Pons (tissue), 1 donor: Measurements from ENCODE around the gene RFLNA.
"Not testable (repeated sequence)": the region's sequence is repeated elsewhere in the genome, so short reads cannot be mapped to it uniquely, and the experiment has no call there.

Experiments
- DNase-seq: peaks from one replicate; pipeline ENCODE4 v3.0.0-alpha.2; 2016; ENCODE audit warnings: low spot score

The RFLNA gene

DNA sequence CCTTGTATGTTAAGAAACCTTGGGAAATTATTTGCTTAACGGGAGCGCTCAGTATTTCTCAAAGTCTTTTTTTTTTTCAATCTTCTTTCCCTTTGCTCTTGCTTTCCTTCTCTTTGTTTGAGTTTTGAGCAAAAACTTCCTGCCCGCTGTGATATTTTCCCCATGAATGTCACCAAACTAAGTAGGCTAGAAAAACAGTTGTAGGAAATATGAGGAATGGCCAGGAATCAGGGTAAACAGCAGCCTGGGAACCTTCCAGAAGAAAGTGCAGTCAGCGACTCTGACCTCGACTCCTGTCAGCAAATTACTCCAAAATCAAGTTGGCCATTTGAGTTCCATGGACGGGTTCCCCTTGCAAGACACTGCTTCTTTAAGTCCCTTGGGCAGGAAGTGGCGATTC is 11.6 kb upstream of the RFLNA start:
- no peak for DNase-seq

GRCh38 chr12:124284368-124284767 is 10.5 kb upstream of the RFLNA start:
- no peak for DNase-seq

DNA sequence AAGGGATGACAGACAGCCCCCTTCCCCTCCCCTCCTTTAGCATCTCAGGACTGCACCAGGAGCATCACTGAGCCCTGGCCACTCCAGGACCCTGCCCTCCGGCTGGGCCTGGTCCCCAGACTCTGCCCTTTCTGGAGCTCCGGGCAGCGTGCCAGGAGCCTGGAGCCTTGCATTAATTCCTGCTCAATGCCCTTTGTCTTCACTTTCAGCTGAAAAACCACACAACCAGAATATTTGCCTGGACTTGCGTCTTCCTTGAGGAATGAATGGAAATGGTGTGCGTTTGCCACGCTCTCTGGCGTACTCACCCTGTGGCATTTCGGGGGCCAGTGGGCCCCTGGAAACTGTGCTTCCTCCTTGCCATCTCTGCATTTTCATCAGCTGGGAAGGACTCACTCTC is 8.5 kb upstream of the RFLNA start:
- DNase-seq: peak; percentile 46

- DNase-seq: no peak
Observed at GRCh38 chr12:124286971-124287370, 7.9 kb upstream of the RFLNA start.

GRCh38 chr12:124289634-124290600 is 5.0 kb upstream of the RFLNA start:
- DNase-seq: peak; percentile 56

DNA sequence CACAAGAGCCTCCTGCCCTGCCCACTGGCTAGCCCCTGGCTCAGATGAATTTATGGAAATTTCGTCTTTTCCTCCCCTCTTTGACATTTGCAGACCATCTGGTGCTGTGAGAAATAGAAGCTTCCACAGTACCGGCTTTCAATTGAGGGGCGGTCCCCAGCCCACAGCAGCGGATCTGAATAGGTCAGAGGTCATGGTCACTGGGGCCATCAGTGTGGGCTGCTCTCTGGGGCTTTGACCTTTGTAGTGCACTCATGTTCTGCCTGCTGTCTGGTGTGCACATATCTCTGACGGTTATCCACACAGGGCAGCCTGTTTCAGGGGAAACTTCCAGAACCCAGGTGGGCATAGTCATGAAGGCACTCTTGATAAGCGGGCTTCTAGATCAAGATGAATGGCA is 2.5 kb upstream of the RFLNA start:
- no peak for DNase-seq

- no peak for DNase-seq
Observed at GRCh38 chr12:124293286-124294003, 1.4 kb upstream of the RFLNA start.

- DNase-seq: no peak
Observed at GRCh38 chr12:124295431-124296058, 652 bp downstream of the RFLNA start.

GRCh38 chr12:124296295-124296915 is 1.5 kb downstream of the RFLNA start:
- no peak for DNase-seq

- DNase-seq: no peak
Observed at GRCh38 chr12:124296916-124297351, 2.0 kb downstream of the RFLNA start.

- DNase-seq: no peak
Observed at GRCh38 chr12:124297389-124297788, 2.5 kb downstream of the RFLNA start.

DNA sequence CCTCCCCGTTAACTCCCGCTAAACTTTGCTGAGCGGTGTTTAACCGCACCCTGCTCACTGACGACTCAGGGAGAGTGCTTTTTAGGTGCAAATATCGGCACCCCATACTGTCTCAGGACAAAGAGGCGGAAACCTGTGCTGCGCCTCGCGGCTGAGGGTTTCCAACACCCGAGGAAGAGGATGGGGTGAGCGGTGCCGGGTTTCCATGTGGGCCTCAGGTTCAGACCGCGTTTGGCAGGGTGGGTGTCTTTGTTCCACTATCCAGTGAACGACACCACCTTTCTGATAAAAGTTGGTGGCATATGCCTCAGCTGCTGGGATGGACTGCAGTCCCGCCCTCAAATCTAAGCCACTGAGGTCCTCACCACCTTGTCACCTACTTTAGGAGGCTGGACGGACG is 3.0 kb downstream of the RFLNA start:
- no peak for DNase-seq

- no peak for DNase-seq
Observed at GRCh38 chr12:124298685-124299410, 4.0 kb downstream of the RFLNA start.

DNA sequence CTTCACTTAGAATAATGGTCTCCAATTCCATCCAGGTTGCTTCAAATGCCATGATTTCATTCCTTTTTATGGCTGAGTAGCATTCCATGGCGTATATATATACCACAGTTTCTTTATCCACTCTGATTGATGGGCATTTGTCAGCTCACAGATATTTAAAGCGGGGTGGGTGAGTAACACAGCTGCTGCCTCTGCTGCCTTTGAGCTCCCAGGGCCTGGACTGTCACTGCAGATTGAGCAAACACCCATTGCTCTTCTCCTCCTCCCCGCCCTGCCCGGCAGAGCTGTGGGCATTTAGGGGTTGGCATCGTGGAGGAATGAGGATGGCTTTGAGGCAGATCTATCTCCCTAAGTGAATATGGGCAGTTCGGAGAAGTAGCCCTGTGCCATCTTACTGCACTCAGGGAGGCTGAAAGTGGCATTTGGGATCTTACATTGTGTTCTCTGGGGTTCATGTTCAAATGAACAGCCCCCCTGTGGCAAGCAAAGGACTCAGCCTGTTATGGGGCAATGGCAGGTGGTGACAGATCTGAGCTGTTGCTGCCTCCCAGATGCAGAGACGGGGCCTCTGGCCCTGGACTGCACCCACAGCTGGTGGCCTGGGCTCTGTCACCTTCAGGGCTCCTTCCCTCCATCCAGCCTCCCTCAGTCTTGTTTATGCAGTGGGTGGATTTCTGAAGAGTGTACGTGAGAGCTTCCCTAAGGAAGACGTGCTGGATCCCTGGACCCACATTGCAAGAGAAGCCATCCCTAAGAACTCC is 4.9 kb downstream of the RFLNA start:
- no peak for DNase-seq

DNA sequence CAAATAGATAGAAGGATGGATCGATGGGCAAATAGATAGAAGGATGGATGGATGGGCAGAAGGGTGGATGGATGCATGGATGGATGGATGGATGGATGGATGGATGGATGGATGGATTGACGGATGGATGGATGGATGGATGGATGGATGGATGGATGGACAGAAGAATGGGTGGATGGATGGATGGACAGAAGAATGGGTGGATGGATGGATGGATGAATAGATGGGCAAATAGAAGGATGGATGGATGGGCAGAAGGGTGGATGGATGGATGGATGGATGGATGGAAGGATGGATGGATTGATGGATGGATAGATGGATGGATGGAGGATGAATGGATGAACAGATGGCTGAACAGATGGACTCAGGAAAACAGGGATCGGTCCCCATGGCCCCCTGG is 5.8 kb downstream of the RFLNA start:
- not testable (repeated sequence) for DNase-seq

GRCh38 chr12:124301084-124301654 is 6.3 kb downstream of the RFLNA start:
- DNase-seq: no peak

- DNase-seq: no peak
Observed at GRCh38 chr12:124302241-124302806, 7.4 kb downstream of the RFLNA start.

GRCh38 chr12:124302807-124303578 is 8.1 kb downstream of the RFLNA start:
- DNase-seq: no peak
